HEK293 (cell line): ENCODE measurements around the gene CDK16.

Source experiments
- CTCF ChIA-PET: fragments of 350-600 bp; formaldehyde crosslinking; extraction: SDS; loops from one replicate; lab custom pipeline; 2021; ENCODE audit warnings: antibody characterized with exemption; lab: Yijun Ruan, JAX
- POLR2A ChIA-PET: fragments of 300-600 bp; formaldehyde crosslinking; extraction: SDS; loops from one replicate; lab custom pipeline; 2020; ENCODE audit warnings: antibody characterized with exemption, inconsistent platforms; lab: Yijun Ruan, JAX
- H3K27ac ChIP-seq: fragments of 200-500 bp; sonication (Bioruptor generic); 2 replicates; pipeline ENCODE4 v1.5.1; 2014; ENCODE audit warnings: low read depth, low read length, control low read depth, inconsistent platforms; ENCODE audit errors: extremely low read depth
- H3K36me3 ChIP-seq, 2 experiments: fragments of 200-500 bp in 1 of 2; sonication (Bioruptor generic) in 1 of 2; 1 replicate in 1 of 2; 2 replicates in 1 of 2; pipeline ENCODE4 v1.5.1; 2014 to 2017; ENCODE audit warnings: inconsistent platforms in 2 of 2, low read length in 2 of 2; ENCODE audit not compliant: control insufficient read depth in 2 of 2, insufficient read depth in 1 of 2
- H3K4me1 ChIP-seq: fragments of 200-500 bp; sonication (Bioruptor generic); 2 replicates; pipeline ENCODE4 v1.5.1; 2014; ENCODE audit warnings: mild to moderate bottlenecking, low read length, inconsistent platforms; ENCODE audit not compliant: control insufficient read depth, insufficient read depth
- H3K4me3 ChIP-seq: 2 replicates; pipeline ENCODE4 v1.5.1; 2011; ENCODE audit warnings: low read depth, mild to moderate bottlenecking, control low read depth, low read length, moderate library complexity
- H3K9me3 ChIP-seq: fragments of 200-500 bp; sonication (Bioruptor generic); 2 replicates; pipeline ENCODE4 v1.5.1; 2014; ENCODE audit warnings: low read depth, low read length, inconsistent platforms; ENCODE audit not compliant: control insufficient read depth, insufficient read depth
- KLF10 ChIP-seq: fragments of 450-650 bp; IDR thresholded peaks from 2 replicates; pipeline ENCODE4 v1.5.1; 2018; ENCODE audit warnings: missing biosample characterization, mild to moderate bottlenecking, missing genetic modification characterization
- SP7 ChIP-seq: fragments of 450-650 bp; formaldehyde crosslinking; IDR thresholded peaks from 2 replicates; pipeline ENCODE4 v1.5.1; 2016; ENCODE audit warnings: missing biosample characterization, missing genetic modification characterization
- TCF7L2 ChIP-seq: IDR thresholded peaks from 2 replicates; pipeline ENCODE4 v1.6.1; 2011; ENCODE audit warnings: low read depth, mild to moderate bottlenecking, inconsistent platforms, low read length, moderate library complexity, borderline replicate concordance
- ZBTB20 ChIP-seq: fragments of 450-650 bp; formaldehyde crosslinking; IDR thresholded peaks from 2 replicates; pipeline ENCODE4 v1.5.1; 2016; ENCODE audit warnings: missing biosample characterization, missing genetic modification characterization
- ZNF174 ChIP-seq: fragments of 450-650 bp; formaldehyde crosslinking; IDR thresholded peaks from 2 replicates; pipeline ENCODE4 v1.5.0; 2017; ENCODE audit warnings: missing biosample characterization, mild to moderate bottlenecking, missing genetic modification characterization
- ZNF184 ChIP-seq: fragments of 450-650 bp; IDR thresholded peaks from 2 replicates; pipeline ENCODE4 v1.5.1; 2018; ENCODE audit warnings: missing biosample characterization, mild to moderate bottlenecking, missing genetic modification characterization
- ZNF501 ChIP-seq: fragments of 450-650 bp; formaldehyde crosslinking; IDR thresholded peaks from 2 replicates; pipeline ENCODE4 v1.5.1; 2016; ENCODE audit warnings: missing biosample characterization, missing genetic modification characterization
- ZNF624 ChIP-seq: fragments of 450-650 bp; formaldehyde crosslinking; IDR thresholded peaks from 2 replicates; pipeline ENCODE4 v1.5.1; 2017; ENCODE audit warnings: missing biosample characterization, missing genetic modification characterization
- ZNF626 ChIP-seq: fragments of 450-650 bp; sonication (Bioruptor Pico); formaldehyde crosslinking; IDR thresholded peaks from 2 replicates; pipeline ENCODE4 v1.5.1; 2018; ENCODE audit warnings: missing biosample characterization, missing genetic modification characterization, inconsistent platforms
- ZNF629 ChIP-seq: fragments of 450-650 bp; formaldehyde crosslinking; IDR thresholded peaks from 2 replicates; pipeline ENCODE4 v1.5.1; 2017; ENCODE audit warnings: missing biosample characterization, missing genetic modification characterization
- ZNF670 ChIP-seq: fragments of 450-650 bp; formaldehyde crosslinking; IDR thresholded peaks from 2 replicates; pipeline ENCODE4 v1.5.1; 2016; ENCODE audit warnings: missing biosample characterization, missing genetic modification characterization, low read depth
- TF ChIP-seq, protein P1 (sequence below): fragments of 450-650 bp; formaldehyde crosslinking; IDR thresholded peaks from 2 replicates; pipeline ENCODE4 v1.5.1; 2016; ENCODE audit warnings: missing biosample characterization, missing genetic modification characterization, borderline replicate concordance
- TF ChIP-seq, protein P2 (sequence below): fragments of 450-650 bp; formaldehyde crosslinking; IDR thresholded peaks from 2 replicates; pipeline ENCODE4 v1.5.1; 2016; ENCODE audit warnings: missing biosample characterization, missing genetic modification characterization
- TF ChIP-seq, protein P3 (sequence below): fragments of 450-650 bp; formaldehyde crosslinking; IDR thresholded peaks from 2 replicates; pipeline ENCODE4 v1.5.1; 2016; ENCODE audit warnings: missing biosample characterization, missing genetic modification characterization
- TF ChIP-seq, protein P4 (sequence below): fragments of 450-650 bp; formaldehyde crosslinking; IDR thresholded peaks from 2 replicates; pipeline ENCODE4 v1.5.1; 2016; ENCODE audit warnings: missing biosample characterization, missing genetic modification characterization, low read depth
- TF ChIP-seq, protein P5 (sequence below): fragments of 450-650 bp; formaldehyde crosslinking; IDR thresholded peaks from 2 replicates; pipeline ENCODE4 v1.5.1; 2016; ENCODE audit warnings: missing biosample characterization, missing genetic modification characterization
- TF ChIP-seq, protein P6 (sequence below): fragments of 450-650 bp; formaldehyde crosslinking; IDR thresholded peaks from 2 replicates; pipeline ENCODE4 v1.5.1; 2017; ENCODE audit warnings: missing biosample characterization, missing genetic modification characterization

The CDK16 gene

DNA sequence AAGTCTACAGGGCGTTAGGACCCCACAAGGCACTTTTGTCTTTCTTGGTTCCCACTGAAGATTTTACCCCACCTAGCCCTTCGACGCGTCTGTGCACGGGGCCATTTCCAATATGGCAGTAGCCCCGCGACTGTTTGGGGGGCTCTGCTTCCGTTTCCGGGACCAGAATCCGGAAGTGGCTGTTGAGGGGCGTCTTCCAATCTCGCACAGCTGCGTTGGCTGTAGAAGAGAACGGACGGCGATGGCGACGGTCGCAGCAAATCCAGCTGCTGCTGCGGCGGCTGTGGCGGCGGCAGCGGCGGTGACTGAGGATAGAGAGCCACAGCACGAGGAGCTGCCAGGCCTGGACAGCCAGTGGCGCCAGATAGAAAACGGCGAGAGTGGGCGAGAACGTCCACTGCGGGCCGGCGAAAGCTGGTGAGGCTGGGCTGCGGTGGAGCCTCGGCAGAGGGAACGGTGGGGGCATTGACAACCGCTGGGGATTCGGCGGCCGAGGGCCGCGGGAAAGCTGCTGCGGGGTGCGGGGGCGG is 14.4 kb downstream of the CDK16 start, which contains the start of gene USP11 (continued):
- TF ChIP-seq ZNF174 (no peak), TCF7L2 (no peak)
- TF ChIP-seq, protein P1, sequence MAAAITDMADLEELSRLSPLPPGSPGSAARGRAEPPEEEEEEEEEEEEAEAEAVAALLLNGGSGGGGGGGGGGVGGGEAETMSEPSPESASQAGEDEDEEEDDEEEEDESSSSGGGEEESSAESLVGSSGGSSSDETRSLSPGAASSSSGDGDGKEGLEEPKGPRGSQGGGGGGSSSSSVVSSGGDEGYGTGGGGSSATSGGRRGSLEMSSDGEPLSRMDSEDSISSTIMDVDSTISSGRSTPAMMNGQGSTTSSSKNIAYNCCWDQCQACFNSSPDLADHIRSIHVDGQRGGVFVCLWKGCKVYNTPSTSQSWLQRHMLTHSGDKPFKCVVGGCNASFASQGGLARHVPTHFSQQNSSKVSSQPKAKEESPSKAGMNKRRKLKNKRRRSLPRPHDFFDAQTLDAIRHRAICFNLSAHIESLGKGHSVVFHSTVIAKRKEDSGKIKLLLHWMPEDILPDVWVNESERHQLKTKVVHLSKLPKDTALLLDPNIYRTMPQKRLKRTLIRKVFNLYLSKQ (tag by site-specific recombination) = no peak
- TF ChIP-seq, all 188 proteins: peak for 30

DNA sequence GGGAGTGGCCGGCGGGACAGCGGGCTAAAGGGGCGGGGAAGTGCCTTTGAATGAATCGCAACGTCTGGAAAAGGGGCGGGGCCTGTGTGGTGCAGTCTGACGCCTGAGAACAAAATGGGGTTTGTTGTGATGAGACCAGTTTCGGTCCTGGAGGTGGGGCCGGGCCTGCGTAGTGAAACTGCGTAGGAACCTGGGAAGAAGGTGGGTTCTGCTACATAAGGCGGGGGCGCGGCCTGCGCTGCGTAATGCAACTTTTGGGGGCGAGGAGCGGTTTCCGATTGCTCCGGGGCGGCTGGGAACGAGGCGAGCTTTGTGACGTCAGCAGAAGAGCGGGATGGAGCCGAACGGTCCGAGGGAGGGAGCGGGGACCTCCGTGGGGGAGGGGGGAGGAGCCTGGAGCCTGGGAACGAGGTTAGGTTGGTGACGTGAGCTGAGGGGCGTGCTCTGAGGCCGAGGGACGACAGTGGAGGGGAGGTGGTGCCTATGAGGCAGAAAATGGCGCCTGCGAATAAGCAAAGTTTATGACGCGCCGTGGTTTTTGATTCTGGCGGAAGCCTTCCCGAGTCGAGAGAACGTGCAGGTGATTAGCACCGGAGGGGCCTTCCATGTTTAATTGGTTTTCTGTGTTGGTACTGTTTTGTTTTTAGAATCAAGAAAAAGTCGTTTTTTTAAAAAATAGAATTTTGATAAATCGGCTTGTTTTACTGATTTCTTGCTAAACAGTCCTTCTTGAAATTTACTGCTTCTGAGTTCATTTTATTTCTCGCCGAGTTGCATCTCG is 15.0 kb downstream of the CDK16 start:
- peak overlapping the region; percentile 100 for H3K27ac ChIP-seq
- H3K9me3 ChIP-seq = no peaks in the 10 kb centered on the region
- H3K4me1 ChIP-seq = peaks cover 7% of the 10 kb centered on the region; the same call in 1 of the 2 replicates
- ChIA-PET CTCF (interaction anchor here (1.4 kb wide), 1 partner anchor 152 kb away, joined by 7 read pairs; no protein-coding TSS in a partner anchor), POLR2A (interaction anchor here (0.6 to 3.8 kb wide), 17 partner anchors 9 to 290 kb away, joined by 3 to 124 read pairs (median 4); partner anchors contain the start of genes CDK16, NDUFB11 and RBM10)
- H3K36me3 ChIP-seq = peaks cover 8 to 22% of the 10 kb centered on the region in 2 experiments
- peak overlapping the region; percentile 87 for H3K4me3 ChIP-seq
- TF ChIP-seq, protein P2, sequence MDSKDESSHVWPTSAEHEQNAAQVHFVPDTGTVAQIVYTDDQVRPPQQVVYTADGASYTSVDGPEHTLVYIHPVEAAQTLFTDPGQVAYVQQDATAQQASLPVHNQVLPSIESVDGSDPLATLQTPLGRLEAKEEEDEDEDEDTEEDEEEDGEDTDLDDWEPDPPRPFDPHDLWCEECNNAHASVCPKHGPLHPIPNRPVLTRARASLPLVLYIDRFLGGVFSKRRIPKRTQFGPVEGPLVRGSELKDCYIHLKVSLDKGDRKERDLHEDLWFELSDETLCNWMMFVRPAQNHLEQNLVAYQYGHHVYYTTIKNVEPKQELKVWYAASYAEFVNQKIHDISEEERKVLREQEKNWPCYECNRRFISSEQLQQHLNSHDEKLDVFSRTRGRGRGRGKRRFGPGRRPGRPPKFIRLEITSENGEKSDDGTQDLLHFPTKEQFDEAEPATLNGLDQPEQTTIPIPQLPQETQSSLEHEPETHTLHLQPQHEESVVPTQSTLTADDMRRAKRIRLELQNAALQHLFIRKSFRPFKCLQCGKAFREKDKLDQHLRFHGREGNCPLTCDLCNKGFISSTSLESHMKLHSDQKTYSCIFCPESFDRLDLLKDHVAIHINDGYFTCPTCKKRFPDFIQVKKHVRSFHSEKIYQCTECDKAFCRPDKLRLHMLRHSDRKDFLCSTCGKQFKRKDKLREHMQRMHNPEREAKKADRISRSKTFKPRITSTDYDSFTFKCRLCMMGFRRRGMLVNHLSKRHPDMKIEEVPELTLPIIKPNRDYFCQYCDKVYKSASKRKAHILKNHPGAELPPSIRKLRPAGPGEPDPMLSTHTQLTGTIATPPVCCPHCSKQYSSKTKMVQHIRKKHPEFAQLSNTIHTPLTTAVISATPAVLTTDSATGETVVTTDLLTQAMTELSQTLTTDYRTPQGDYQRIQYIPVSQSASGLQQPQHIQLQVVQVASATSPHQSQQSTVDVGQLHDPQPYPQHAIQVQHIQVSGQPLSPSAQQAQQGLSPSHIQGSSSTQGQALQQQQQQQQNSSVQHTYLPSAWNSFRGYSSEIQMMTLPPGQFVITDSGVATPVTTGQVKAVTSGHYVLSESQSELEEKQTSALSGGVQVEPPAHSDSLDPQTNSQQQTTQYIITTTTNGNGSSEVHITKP (tag by site-specific recombination) = peak; percentile 80
- TF ChIP-seq, protein P3, sequence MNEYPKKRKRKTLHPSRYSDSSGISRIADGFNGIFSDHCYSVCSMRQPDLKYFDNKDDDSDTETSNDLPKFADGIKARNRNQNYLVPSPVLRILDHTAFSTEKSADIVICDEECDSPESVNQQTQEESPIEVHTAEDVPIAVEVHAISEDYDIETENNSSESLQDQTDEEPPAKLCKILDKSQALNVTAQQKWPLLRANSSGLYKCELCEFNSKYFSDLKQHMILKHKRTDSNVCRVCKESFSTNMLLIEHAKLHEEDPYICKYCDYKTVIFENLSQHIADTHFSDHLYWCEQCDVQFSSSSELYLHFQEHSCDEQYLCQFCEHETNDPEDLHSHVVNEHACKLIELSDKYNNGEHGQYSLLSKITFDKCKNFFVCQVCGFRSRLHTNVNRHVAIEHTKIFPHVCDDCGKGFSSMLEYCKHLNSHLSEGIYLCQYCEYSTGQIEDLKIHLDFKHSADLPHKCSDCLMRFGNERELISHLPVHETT (tag by site-specific recombination) = 0 out of 2 replicates have a peak, but pooled peaks have one; percentile 47
- peak; percentile 94 for TF ChIP-seq KLF10 (tag by site-specific recombination)
- TF ChIP-seq SP7 (tag by site-specific recombination) = no peak
- TF ChIP-seq ZNF670 (tag by site-specific recombination) = no peak
- TF ChIP-seq ZBTB20 = peak; percentile 92
- TF ChIP-seq, protein P4, sequence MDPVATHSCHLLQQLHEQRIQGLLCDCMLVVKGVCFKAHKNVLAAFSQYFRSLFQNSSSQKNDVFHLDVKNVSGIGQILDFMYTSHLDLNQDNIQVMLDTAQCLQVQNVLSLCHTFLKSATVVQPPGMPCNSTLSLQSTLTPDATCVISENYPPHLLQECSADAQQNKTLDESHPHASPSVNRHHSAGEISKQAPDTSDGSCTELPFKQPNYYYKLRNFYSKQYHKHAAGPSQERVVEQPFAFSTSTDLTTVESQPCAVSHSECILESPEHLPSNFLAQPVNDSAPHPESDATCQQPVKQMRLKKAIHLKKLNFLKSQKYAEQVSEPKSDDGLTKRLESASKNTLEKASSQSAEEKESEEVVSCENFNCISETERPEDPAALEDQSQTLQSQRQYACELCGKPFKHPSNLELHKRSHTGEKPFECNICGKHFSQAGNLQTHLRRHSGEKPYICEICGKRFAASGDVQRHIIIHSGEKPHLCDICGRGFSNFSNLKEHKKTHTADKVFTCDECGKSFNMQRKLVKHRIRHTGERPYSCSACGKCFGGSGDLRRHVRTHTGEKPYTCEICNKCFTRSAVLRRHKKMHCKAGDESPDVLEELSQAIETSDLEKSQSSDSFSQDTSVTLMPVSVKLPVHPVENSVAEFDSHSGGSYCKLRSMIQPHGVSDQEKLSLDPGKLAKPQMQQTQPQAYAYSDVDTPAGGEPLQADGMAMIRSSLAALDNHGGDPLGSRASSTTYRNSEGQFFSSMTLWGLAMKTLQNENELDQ (tag by site-specific recombination) = no peak
- TF ChIP-seq, protein P5, sequence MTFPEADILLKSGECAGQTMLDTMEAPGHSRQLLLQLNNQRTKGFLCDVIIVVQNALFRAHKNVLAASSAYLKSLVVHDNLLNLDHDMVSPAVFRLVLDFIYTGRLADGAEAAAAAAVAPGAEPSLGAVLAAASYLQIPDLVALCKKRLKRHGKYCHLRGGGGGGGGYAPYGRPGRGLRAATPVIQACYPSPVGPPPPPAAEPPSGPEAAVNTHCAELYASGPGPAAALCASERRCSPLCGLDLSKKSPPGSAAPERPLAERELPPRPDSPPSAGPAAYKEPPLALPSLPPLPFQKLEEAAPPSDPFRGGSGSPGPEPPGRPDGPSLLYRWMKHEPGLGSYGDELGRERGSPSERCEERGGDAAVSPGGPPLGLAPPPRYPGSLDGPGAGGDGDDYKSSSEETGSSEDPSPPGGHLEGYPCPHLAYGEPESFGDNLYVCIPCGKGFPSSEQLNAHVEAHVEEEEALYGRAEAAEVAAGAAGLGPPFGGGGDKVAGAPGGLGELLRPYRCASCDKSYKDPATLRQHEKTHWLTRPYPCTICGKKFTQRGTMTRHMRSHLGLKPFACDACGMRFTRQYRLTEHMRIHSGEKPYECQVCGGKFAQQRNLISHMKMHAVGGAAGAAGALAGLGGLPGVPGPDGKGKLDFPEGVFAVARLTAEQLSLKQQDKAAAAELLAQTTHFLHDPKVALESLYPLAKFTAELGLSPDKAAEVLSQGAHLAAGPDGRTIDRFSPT (tag by site-specific recombination) = no peak
- TF ChIP-seq, protein P6, sequence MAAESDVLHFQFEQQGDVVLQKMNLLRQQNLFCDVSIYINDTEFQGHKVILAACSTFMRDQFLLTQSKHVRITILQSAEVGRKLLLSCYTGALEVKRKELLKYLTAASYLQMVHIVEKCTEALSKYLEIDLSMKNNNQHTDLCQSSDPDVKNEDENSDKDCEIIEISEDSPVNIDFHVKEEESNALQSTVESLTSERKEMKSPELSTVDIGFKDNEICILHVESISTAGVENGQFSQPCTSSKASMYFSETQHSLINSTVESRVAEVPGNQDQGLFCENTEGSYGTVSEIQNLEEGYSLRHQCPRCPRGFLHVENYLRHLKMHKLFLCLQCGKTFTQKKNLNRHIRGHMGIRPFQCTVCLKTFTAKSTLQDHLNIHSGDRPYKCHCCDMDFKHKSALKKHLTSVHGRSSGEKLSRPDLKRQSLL (tag by site-specific recombination) = peak; percentile 57; the same call in 1 of the 2 replicates
- no peak; the same call in 1 of the 2 replicates for TF ChIP-seq ZNF501 (tag by site-specific recombination)
- peak; percentile 99 for TF ChIP-seq ZNF629 (tag by site-specific recombination)
- TF ChIP-seq ZNF626 = no peak
- no peak for TF ChIP-seq ZNF624 (tag by site-specific recombination)
- no peak for TF ChIP-seq ZNF184 (tag by site-specific recombination)
